SU-DHL-6 (cell line): ENCODE data around the gene SDK2.

Experiments
- CTCF ChIP-seq: fragments of 200-600 bp; sonication (generic); IDR thresholded peaks from one replicate; pipeline ENCODE4 v1.5.1; 2017; ENCODE audit warnings: antibody characterized with exemption, mild to moderate bottlenecking, low read length, moderate library complexity; ENCODE audit not compliant: insufficient read depth, poor library complexity, severe bottlenecking
- EZH2phosphoT487 ChIP-seq: fragments of 200-600 bp; sonication (generic), shearing (Covaris generic); conservative IDR thresholded peaks from 2 replicates; pipeline ENCODE4 v1.6.1; 2018; ENCODE audit warnings: mild to moderate bottlenecking, antibody characterized with exemption, low read length, moderate library complexity, mixed read lengths

GRCh38 chr17:73498886-73499554, 145.2 kb downstream of the SDK2 start:
- TF ChIP-seq CTCF (no peak), EZH2phosphoT487 (no peak)
